Caco-2 (cell line): ENCODE measurements around the gene ZSCAN1. TPM values are rescaled to one million over a fixed set of nuclear protein-coding genes. Genes with fewer than 3 reads are reported as not detected.

Source experiments
- BruUV-seq: library from RNA; stranded (reverse); fragments of 400-500 nt; replicated peaks from 2 replicates; lab custom pipeline; 2021; lab: Mats Ljungman, UMichigan
- CTCF ChIA-PET: fragments of 300-600 bp; sonication (Branson Sonifier 250); formaldehyde crosslinking; loops from one replicate; lab custom pipeline; 2022; ENCODE audit warnings: antibody characterized with exemption; lab: Charles Lee
- POLR2A ChIA-PET: fragments of 300-600 bp; sonication (Branson Sonifier 250); formaldehyde crosslinking; loops from one replicate; lab custom pipeline; 2022; ENCODE audit warnings: antibody characterized with exemption; lab: Charles Lee
- DNase-seq, 2 experiments: peaks; one replicate each; pipeline versions ENCODE4 v3.0.0 to v3.0.0-alpha.2; 2020 to 2022
- H3K27me3 ChIP-seq: replicated peaks from 2 replicates; pipeline ENCODE4 v1.6.0; 2011; ENCODE audit warnings: low read length; ENCODE audit not compliant: control insufficient read depth, insufficient read depth
- H3K36me3 ChIP-seq: 2 replicates; pipeline ENCODE4 v1.5.1; 2011; ENCODE audit warnings: low read length; ENCODE audit not compliant: control insufficient read depth, insufficient read depth
- H3K4me1 ChIP-seq: fragments of 250-450 bp; sonication (Bioruptor Pico); 2 replicates; pipeline ENCODE4 v1.5.1; 2020; ENCODE audit warnings: mild to moderate bottlenecking
- H3K4me3 ChIP-seq: 2 replicates; pipeline ENCODE4 v1.5.1; 2011; ENCODE audit warnings: low read depth, mild to moderate bottlenecking, control low read depth, low read length
- H3K9me3 ChIP-seq: fragments of 250-450 bp; sonication (Bioruptor Pico); 2 replicates; pipeline ENCODE4 v1.5.1; 2020; ENCODE audit warnings: mild to moderate bottlenecking, moderate library complexity
- H3K27ac Mint-ChIP-seq: one replicate; pipeline ENCODE4 v1.8.0; 2022; ENCODE audit warnings: mixed read lengths; ENCODE audit not compliant: unreplicated experiment
- H3K27me3 Mint-ChIP-seq: one replicate; pipeline ENCODE4 v1.8.0; 2022; ENCODE audit warnings: mixed read lengths; ENCODE audit not compliant: insufficient read depth, unreplicated experiment
- H3K36me3 Mint-ChIP-seq: one replicate; pipeline ENCODE4 v1.8.0; 2022; ENCODE audit warnings: mild to moderate bottlenecking, mixed read lengths; ENCODE audit not compliant: insufficient read depth, unreplicated experiment
- H3K4me1 Mint-ChIP-seq: one replicate; pipeline ENCODE4 v1.8.0; 2022; ENCODE audit warnings: low read depth, mixed read lengths; ENCODE audit not compliant: unreplicated experiment
- H3K4me3 Mint-ChIP-seq: one replicate; pipeline ENCODE4 v1.8.0; 2022; ENCODE audit warnings: mild to moderate bottlenecking, moderate library complexity, mixed read lengths; ENCODE audit not compliant: unreplicated experiment
- H3K9me3 Mint-ChIP-seq: one replicate; pipeline ENCODE4 v1.8.0; 2022; ENCODE audit warnings: mixed read lengths; ENCODE audit not compliant: unreplicated experiment
- intact Hi-C: fragments of 100-400 bp; cut with micrococcal nuclease; formaldehyde crosslinking; loops from one replicate; pipeline ENCODE4 v1.10.0; 2022; ENCODE audit not compliant: unreplicated experiment
- total RNA-seq: library from RNA; stranded (reverse); gene quantifications from 2 replicates; pipeline ENCODE4 v1.2.3, GENCODE V29; 2022
- TF ChIP-seq, protein P1 (sequence below), 2 experiments: fragments of 200-600 bp in 1 of 2; IDR thresholded peaks; 1 replicate in 1 of 2; 2 replicates in 1 of 2; pipeline versions ENCODE4 v1.5.1 to v1.8.0; 2011 to 2022; ENCODE audit warnings: antibody characterized with exemption in 1 of 2, control low read depth in 1 of 2, inconsistent platforms in 1 of 2, low read depth in 1 of 2, low read length in 1 of 2, mild to moderate bottlenecking in 1 of 2, moderate library complexity in 1 of 2; ENCODE audit not compliant: insufficient read depth in 1 of 2, severe bottlenecking in 1 of 2, unreplicated experiment in 1 of 2

Gene ZSCAN1
- total RNA-seq, 1 experiment from 2014 or later = not detected

DNA sequence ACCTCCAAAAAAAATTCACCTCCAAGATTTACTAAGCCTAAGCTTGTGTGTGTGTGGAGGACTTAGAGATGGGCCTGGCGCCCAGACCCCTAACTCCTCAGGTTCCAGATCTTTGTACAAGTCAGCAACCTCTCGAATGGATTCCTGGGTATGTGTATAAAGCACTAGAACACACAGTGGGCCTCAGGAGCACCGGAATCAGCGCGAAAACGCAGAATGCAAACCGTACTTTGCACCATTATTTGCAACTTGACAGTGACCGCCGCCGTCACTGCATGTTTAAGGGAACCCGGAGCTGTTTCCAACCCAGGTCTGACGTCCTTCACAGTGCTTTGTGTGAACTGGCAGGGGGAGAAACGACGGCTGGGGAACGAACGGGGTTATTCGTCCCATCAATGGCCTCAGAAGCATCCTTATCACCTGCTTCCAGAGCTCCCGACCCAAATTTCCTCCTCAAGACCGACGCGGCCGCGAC is 31.9 kb upstream of the ZSCAN1 start:
- peak overlapping the region; percentile 96 for H3K4me3 ChIP-seq
- peaks cover 37% of the 10 kb centered on the region for H3K9me3 ChIP-seq
- H3K27me3 ChIP-seq = no peaks in the 10 kb centered on the region
- DNase-seq = no peak
- H3K9me3 Mint-ChIP-seq = peaks cover 48% of the 10 kb centered on the region
- BruUV-seq = no TSS peak
- H3K4me1 ChIP-seq = no peaks in the 10 kb centered on the region
- intact Hi-C loops = loop anchor here (2.0 to 5.0 kb wide), 2 partner anchors 181 to 465 kb away; partner anchors contain the start of genes ZNF274 and ZNF324
- TF ChIP-seq, protein P1, sequence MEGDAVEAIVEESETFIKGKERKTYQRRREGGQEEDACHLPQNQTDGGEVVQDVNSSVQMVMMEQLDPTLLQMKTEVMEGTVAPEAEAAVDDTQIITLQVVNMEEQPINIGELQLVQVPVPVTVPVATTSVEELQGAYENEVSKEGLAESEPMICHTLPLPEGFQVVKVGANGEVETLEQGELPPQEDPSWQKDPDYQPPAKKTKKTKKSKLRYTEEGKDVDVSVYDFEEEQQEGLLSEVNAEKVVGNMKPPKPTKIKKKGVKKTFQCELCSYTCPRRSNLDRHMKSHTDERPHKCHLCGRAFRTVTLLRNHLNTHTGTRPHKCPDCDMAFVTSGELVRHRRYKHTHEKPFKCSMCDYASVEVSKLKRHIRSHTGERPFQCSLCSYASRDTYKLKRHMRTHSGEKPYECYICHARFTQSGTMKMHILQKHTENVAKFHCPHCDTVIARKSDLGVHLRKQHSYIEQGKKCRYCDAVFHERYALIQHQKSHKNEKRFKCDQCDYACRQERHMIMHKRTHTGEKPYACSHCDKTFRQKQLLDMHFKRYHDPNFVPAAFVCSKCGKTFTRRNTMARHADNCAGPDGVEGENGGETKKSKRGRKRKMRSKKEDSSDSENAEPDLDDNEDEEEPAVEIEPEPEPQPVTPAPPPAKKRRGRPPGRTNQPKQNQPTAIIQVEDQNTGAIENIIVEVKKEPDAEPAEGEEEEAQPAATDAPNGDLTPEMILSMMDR (IDR thresholded peaks at IDR 0.05; ENCODE audit: insufficient read depth in 1 of 2, low read depth in 1 of 2, low read length in 1 of 2, severe bottlenecking in 1 of 2, unreplicated experiment in 1 of 2) = no peak
- peaks cover 7% of the 10 kb centered on the region for H3K4me1 Mint-ChIP-seq
- ChIA-PET POLR2A (interaction anchor here (0.6 kb wide), 3 partner anchors 102 to 550 kb away, joined by 3 to 5 read pairs (median 4); no protein-coding TSS in a partner anchor), CTCF (no interaction called here)
- peak overlapping the region; percentile 78 for H3K4me3 Mint-ChIP-seq
- peaks cover 12% of the 10 kb centered on the region for H3K36me3 ChIP-seq
- H3K27ac Mint-ChIP-seq = peak overlapping the region; percentile 80
- H3K36me3 Mint-ChIP-seq = peaks cover 68% of the 10 kb centered on the region
- peaks cover 3% of the 10 kb centered on the region for H3K27me3 Mint-ChIP-seq

DNA sequence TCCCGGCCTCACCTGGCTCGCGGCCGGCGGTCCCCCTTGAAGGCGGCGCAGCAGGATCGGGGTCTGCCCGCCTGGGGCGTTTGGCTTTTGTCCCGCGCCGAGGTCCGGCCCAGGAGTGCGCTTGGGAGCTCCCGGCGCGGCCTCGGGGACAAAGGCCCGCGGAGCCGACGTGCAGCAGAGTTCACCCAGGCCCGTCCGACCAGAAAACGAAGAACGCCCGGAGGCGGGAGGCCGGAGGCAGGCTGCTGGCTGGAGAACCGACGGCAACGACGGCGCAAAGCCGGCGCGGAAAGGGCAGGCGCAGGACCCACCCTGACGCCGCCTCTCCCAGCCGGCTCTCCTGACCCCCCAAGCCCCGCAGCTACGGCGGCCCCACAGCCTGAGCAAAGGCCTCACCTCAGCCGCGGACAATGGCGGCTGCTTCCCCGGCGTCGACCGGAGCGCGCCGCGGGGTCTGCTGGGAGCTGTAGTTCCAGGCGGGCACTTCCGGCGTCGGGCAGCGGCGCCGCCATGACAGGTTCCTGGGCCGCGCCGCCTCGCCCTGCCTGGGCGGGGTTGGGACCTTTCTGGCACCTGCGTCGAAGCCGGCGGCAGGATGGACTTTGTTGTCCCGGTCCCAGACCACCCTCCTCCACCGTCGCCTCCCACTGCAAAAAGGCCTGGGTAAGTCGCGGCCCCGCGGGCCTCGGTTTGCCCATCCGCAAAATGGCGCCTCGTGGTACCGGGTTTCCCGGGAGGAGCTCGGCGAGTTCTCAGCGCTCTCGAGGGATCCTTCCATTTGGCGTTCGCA is 31.2 kb upstream of the ZSCAN1 start, which contains the start of gene ZNF606:
Gene ZNF606, minus strand, starts transcription at position 437 of the 790 bp plus-strand sequence. CDS start 1,501 bp downstream, outside the sequence.
- H3K27me3 ChIP-seq = no peaks in the 10 kb centered on the region
- H3K9me3 ChIP-seq = peaks cover 37% of the 10 kb centered on the region
- Mint-ChIP-seq H3K4me1 (peaks cover 7% of the 10 kb centered on the region), H3K27me3 (peaks cover 3% of the 10 kb centered on the region), H3K36me3 (peaks cover 70% of the 10 kb centered on the region), H3K4me3 (peak within 1 kb of the TSS; percentile 78), H3K27ac (peak within 1 kb of the TSS; percentile 80), H3K9me3 (peaks cover 55% of the 10 kb centered on the region)
- ChIA-PET CTCF (no interaction called here), POLR2A (interaction anchor here (0.5 to 1.2 kb wide), 5 partner anchors 101 to 551 kb away, joined by 3 to 5 read pairs (median 5); partner anchors contain the start of gene ZNF497)
- intact Hi-C loops = loop anchor here (2.0 to 5.0 kb wide), 2 partner anchors 180 to 465 kb away; partner anchors contain the start of genes ZNF274 and ZNF324
- H3K36me3 ChIP-seq = peaks cover 12% of the 10 kb centered on the region
- H3K4me3 ChIP-seq = peak within 1 kb of the TSS; percentile 96
- H3K4me1 ChIP-seq = no peaks in the 10 kb centered on the region
- TSS peak; percentile 42 for BruUV-seq
- DNase-seq = peak; percentile 87 to 90
- TF ChIP-seq, protein P1 (IDR thresholded peaks at IDR 0.05; ENCODE audit: insufficient read depth in 1 of 2, low read depth in 1 of 2, low read length in 1 of 2, severe bottlenecking in 1 of 2, unreplicated experiment in 1 of 2) = no peak

DNA sequence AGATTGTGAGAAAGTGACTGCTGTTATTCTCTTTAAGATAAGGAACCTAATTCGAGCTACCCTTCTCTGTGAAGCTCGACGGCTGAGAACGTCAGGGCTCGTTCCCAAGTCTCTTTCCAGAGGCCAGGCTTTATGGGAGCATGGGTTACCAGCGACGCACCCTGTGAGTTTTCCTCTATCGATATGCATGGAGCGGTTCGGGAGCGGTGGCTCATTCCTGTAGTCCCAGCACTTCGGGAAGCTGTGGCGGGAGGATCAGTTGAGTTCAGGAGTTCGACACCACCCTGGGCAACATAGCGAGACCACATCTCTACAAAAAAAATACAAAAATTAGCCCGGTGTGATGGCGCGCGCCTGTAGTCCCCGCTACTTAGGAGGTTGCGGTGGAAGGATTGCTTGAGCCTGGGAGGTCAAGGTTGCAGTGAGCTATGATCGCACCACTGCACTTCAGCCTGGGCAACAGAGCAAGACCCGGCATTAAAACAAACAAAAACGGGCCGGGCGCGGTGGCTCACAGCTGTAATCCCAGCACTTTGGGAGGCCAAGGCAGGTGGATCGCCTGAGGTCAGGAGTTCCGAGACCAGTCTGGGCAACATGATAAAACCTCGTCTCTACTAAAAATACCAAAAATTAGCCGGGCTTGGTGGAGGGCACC is 30.5 kb upstream of the ZSCAN1 start:
- H3K9me3 Mint-ChIP-seq = peaks cover 62% of the 10 kb centered on the region
- CTCF ChIA-PET = no interaction called here
- H3K36me3 Mint-ChIP-seq = peaks cover 67% of the 10 kb centered on the region
- peaks cover 12% of the 10 kb centered on the region for H3K36me3 ChIP-seq
- H3K4me1 Mint-ChIP-seq = peaks cover 7% of the 10 kb centered on the region
- TSS peak; percentile 12 for BruUV-seq
- no peaks in the 10 kb centered on the region for H3K27me3 ChIP-seq
- intact Hi-C loops = loop anchor here (2.0 to 5.0 kb wide), 2 partner anchors 180 to 464 kb away; partner anchors contain the start of genes ZNF274 and ZNF324
- POLR2A ChIA-PET = interaction anchor here (1.2 kb wide), 1 partner anchor 359 kb away, joined by 5 read pairs; the partner anchor contains the start of gene ZNF497
- peaks cover 41% of the 10 kb centered on the region for H3K9me3 ChIP-seq
- no peaks in the 10 kb centered on the region for H3K4me1 ChIP-seq
- no peak for DNase-seq
- peak overlapping the region; percentile 78 for H3K4me3 Mint-ChIP-seq
- peak overlapping the region; percentile 96 for H3K4me3 ChIP-seq
- peak overlapping the region; percentile 80 for H3K27ac Mint-ChIP-seq
- H3K27me3 Mint-ChIP-seq = peaks cover 3% of the 10 kb centered on the region
- TF ChIP-seq, protein P1 (IDR thresholded peaks at IDR 0.05; ENCODE audit: insufficient read depth in 1 of 2, low read depth in 1 of 2, low read length in 1 of 2, severe bottlenecking in 1 of 2, unreplicated experiment in 1 of 2) = no peak
